ENCODE measurements around the gene ELOF1. TPM values are rescaled to one million over a fixed set of nuclear protein-coding genes. Genes with fewer than 3 reads are reported as not detected.

ELOF1 gene
- polyA plus RNA-seq, 1 of the 3 experiments (the other 2 are of a cell fraction) = 157 TPM

Small RNA genes within 50 kb of the gene (small RNA-seq; reads per million reads assigned to genes)
- gene RN7SL833P = 0 to 4.7 (median 0) reads per million in 7 experiments

Other genes with a start within 250 kb of the ELOF1 start
- 25.0 and 27.0 TPM in 2 replicates for gene RAB3D, start 219.6 kb downstream of the ELOF1 start, polyA plus RNA-seq (2012; rRNA removed)
- gene TMEM205, start 213.0 kb downstream of the ELOF1 start, polyA plus RNA-seq (2012; rRNA removed) = 209 and 219 TPM in 2 replicates
- 25.2 and 30.1 TPM in 2 replicates for gene CCDC159, start 212.7 kb downstream of the ELOF1 start, polyA plus RNA-seq (2012; rRNA removed)
- gene PLPPR2, start 203.8 kb downstream of the ELOF1 start, polyA plus RNA-seq (2012; rRNA removed) = 18.9 and 26.2 TPM in 2 replicates
- gene SWSAP1, start 184.6 kb downstream of the ELOF1 start, polyA plus RNA-seq (2012; rRNA removed) = 2.8 and 3.0 TPM in 2 replicates
- 15.4 and 16.8 TPM in 2 replicates for gene EPOR, start 174.9 kb downstream of the ELOF1 start, polyA plus RNA-seq (2012; rRNA removed)
- 13.3 and 13.5 TPM in 2 replicates for gene RGL3, start 139.9 kb downstream of the ELOF1 start, polyA plus RNA-seq (2012; rRNA removed)
- 3.2 and 4.2 TPM in 2 replicates for gene ODAD3, start 124.1 kb downstream of the ELOF1 start, polyA plus RNA-seq (2012; rRNA removed)
- gene PRKCSH, start 123.6 kb downstream of the ELOF1 start, polyA plus RNA-seq (2012; rRNA removed) = 198 and 502 TPM in 2 replicates
- gene ELAVL3, start 78.2 kb downstream of the ELOF1 start, polyA plus RNA-seq (2012; rRNA removed) = 0.48 and 0.68 TPM in 2 replicates
- 14.5 and 14.7 TPM in 2 replicates for gene ZNF653, start 53.4 kb downstream of the ELOF1 start, polyA plus RNA-seq (2012; rRNA removed)
- gene ECSIT, start 30.1 kb downstream of the ELOF1 start, polyA plus RNA-seq (2012; rRNA removed) = 35.6 and 43.8 TPM in 2 replicates
- 4.6 and 6.6 TPM in 2 replicates for gene CNN1, start 20.4 kb downstream of the ELOF1 start, polyA plus RNA-seq (2012; rRNA removed)
- 0.87 and 1.6 TPM in 2 replicates for gene ACP5, start 18.4 kb upstream of the ELOF1 start, polyA plus RNA-seq (2012; rRNA removed)
- 5.8 and 9.1 TPM in 2 replicates for gene ZNF627, start 38.3 kb upstream of the ELOF1 start, polyA plus RNA-seq (2012; rRNA removed)
- gene ZNF823, start 179.7 kb upstream of the ELOF1 start, polyA plus RNA-seq (2012; rRNA removed) = 1.5 and 2.2 TPM in 2 replicates
- 3.2 and 5.5 TPM in 2 replicates for gene ZNF441, start 207.8 kb upstream of the ELOF1 start, polyA plus RNA-seq (2012; rRNA removed)
- gene ZNF491, start 239.3 kb upstream of the ELOF1 start, polyA plus RNA-seq (2012; rRNA removed) = 0.77 and 1.6 TPM in 2 replicates

Data from SK-N-SH (cell line).